Brain pericyte (primary cell): ENCODE data around the gene DAB1.

Experiments
- DNase-seq: peaks from one replicate; pipeline ENCODE4 v3.0.0-alpha.2; 2012; ENCODE audit warnings: low read depth, low spot score

Gene DAB1

DNA sequence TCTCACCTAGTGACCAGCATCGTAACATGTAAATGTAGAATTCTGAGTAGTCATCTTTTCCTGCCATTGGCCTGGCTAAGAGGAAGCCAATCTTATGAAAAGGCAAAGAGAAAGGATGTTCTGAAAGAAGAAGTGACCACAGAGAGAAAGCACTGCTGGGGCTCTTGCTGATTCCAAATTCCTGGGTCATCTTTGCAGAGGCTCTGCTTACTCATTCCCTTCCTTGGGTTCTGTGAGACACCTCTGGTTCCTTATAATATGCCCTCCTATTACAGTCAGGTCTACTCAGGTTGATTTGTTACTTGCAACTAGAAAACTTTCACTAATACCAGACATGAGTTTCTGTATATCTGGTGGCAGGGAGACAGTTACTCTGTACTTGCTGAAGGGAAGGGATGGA is 259.3 kb downstream of the DAB1 start:
- DNase-seq, result no peak

DNA sequence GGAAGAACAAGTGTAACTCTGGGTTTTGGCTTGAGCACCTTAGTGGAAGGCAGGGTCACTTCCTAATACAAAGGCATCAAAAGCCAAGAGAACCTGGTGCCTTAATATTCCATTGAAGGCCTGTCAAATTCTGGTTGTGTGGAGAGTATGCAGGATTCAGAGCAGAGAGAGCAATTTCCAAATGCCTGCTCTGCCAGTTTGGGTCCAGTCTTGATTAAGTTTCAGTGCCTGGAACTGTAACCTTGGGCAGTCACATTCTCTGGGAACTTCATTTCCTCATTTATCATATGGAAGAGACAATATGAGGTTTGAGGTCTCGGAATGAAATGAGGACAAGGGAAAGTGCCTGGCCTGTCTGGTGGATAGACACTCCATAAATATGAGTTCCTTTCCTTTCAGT is 260.1 kb downstream of the DAB1 start:
- DNase-seq, result no peak

GRCh38 chr1:57163325-57163724 is 260.5 kb downstream of the DAB1 start:
- DNase-seq, result no peak

DNA sequence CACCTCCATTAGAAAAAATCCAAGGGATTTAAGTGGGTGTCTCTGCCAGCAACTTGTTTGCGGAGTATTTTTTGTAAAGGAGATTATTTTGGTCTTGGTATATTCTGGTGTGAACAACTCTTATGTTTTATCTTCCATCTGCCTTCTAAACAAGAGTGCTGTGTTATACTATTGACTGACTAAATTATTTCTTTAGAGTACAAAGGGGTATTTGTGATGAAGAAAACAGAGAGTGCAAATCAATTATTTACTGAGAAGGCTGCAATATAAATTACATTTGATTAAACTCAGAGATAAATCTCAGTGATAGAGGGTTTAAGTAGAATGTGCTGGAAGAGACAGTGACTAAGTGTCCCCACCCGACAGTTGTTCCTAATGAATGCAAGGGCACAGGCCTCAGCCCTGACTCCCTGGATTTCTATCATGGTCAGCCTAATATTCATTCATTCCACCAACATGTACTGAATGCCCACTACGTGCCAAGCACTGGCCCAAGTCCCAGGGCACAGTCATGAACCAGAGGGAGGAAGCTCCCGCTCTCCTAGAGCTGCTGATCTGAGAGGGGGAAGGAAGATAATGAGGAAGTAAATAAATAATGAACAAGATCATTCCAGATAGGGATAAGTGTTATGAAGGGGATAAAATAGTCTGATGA is 261.1 kb downstream of the DAB1 start:
- no peak for DNase-seq

GRCh38 chr1:57160594-57160993 is 263.3 kb downstream of the DAB1 start:
- DNase-seq, result no peak

- no peak for DNase-seq
Measured at GRCh38 chr1:57158604-57158998, 265.3 kb downstream of the DAB1 start.

GRCh38 chr1:57157818-57158603 is 265.8 kb downstream of the DAB1 start:
- DNase-seq, result no peak

GRCh38 chr1:57156907-57157306 is 267.0 kb downstream of the DAB1 start:
- DNase-seq, result no peak

DNA sequence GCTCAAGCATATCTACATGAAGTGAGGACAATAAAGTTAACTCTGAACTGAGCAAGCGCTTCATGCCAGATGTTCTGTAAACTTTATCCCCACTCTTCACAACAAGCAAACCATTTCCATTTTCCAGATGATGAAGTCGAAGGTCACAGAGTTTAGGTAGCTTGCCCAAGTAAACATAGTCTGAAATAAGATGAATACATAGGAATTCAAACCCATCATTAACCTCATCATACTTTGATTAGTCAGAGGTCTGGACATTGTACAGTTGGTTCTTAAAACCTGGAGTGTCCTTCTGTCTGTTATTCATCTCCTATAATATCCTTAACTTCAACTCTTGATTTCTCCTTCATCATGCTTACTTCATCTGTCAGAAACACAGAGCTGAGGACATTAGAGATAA is 277.8 kb downstream of the DAB1 start:
- DNase-seq, result no peak

GRCh38 chr1:57142999-57143398 is 280.9 kb downstream of the DAB1 start:
- no peak for DNase-seq

- no peak for DNase-seq
Measured at GRCh38 chr1:57142169-57142568, 281.7 kb downstream of the DAB1 start.

DNA sequence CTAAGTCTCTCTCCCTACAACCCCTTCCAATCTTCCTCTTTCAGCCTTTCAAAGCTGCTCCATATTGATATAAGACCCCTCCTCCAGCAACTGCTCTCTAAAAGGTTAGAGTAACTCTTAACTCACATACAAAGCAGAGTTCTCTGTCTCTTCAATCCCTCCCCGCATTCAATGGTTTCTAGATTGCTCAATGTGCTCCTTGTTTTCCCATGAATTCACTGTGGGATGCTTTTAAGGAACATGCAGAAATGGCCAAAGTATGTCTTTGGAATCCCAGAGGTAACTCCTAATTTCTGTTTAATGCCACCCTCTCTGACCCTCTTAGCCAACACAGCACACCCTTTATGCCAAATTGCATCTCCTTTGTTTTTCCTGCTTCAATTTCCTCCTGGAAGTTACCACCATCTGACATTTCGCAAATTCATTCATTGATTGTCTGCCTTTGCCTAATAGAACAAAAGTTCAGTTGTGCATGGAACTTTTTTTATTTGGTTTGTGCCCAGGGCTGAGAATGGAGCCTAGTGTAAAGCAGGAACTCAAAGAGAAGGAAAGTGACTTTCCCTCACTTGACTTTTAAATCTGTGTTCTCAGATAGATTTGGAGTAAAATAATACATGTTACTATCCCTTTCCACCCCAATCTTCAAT is 285.3 kb downstream of the DAB1 start:
- no peak for DNase-seq

GRCh38 chr1:57137980-57138379 is 285.9 kb downstream of the DAB1 start:
- DNase-seq, result no peak

DNA sequence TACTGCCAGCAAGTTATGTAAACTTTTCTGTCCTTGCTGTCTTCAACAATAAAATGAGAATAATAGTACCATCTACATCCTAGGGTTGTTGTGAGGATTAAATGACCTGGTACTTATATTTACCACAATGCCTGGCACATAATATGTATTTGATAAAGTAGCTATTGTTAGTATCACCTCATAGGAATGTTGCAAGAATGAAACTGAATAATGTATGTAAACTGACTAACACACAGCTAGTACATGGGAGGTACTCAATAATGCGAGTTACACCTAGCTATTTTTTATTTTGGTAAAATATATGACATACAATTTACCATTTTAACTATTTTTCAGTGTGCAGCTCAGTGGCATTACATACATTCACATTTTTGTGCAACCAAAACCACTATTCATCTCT is 289.1 kb downstream of the DAB1 start:
- no peak for DNase-seq

- DNase-seq, result no peak
Measured at GRCh38 chr1:57133686-57134085, 290.2 kb downstream of the DAB1 start.

DNA sequence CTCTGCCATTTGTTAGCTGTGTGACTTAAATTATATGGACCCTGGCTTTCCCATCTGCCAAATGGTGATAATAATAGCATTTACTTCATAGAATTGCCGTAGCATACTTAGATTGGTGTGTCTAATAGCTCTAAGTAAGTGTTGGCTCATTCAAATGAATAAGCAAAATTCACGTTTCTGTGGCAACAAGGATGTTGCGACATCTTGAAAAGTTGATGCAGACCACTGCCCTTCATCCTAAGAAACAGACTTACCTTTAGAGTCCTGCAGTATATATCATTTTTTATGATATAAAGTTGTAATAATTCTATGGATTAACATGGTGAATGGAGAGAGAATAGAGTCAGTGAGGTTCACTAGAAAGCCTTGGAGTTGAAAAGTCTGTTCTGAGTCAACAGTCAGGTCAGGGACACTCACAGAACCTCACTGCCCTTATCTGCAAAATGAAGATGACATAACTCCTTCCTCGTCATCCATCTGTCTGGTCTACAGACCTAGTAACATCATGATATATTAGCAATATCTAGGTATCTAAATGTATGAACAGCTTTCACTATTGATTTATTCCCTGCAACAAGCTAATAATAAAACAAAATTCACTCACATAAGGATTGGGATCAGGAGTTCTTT is 290.8 kb downstream of the DAB1 start:
- DNase-seq, result no peak

- DNase-seq, result no peak
Measured at GRCh38 chr1:57131701-57132394, 292.0 kb downstream of the DAB1 start.

DNA sequence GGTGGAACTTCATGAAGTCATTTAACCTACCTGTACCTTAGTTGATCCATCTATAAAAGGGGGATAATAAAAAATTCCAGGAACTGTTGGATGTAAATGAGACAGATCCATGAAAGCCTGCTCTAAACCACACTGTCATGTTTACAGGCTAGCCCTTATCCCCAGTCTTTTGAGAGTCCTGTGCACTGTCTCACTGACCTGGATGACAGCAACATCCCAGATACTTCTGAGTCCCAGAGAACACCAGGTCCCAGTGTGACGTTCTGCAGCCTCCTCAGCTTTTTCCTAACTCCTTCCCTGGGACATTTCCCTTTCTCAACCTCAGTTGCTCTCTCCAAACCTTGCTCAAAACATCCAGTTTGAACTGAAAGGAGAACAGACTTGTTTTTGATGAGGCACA is 292.6 kb downstream of the DAB1 start:
- no peak for DNase-seq

GRCh38 chr1:57129865-57130264 is 294.0 kb downstream of the DAB1 start:
- DNase-seq, result no peak

DNA sequence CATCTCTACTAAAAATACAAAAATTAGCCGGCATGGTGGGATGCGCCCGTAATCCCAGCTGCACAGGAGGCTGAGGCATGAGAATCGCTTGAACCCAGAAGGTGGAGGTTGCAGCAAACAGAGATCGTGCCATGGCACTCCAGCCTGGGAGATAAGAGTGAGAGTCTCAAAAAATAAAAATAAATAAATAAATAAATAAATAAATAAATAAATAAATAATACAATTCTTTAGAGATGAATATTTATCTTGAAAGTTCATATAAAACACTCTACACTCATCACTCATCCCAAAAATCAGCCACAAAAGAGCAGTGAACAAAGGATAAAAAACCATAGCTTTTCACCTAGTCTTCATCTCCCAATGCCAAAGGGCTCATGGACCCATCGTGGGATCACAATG is 295.9 kb downstream of the DAB1 start:
- no peak for DNase-seq

- DNase-seq, result no peak
Measured at GRCh38 chr1:57124768-57125446, 299.0 kb downstream of the DAB1 start.
